SK-N-SH (cell line): ENCODE results near the gene PIEZO2. TPM values are rescaled to one million over a fixed set of nuclear protein-coding genes. Genes with fewer than 3 reads are reported as not detected.

Experiments used
- CTCF ChIA-PET: fragments of 300-600, 350-600 bp; formaldehyde crosslinking; extraction: SDS; loops from one replicate; lab custom pipeline; 2021; lab: Yijun Ruan, JAX
- POLR2A ChIA-PET: fragments of 350-600 bp; sonication (Branson Sonifier 250); formaldehyde crosslinking; extraction: SDS; loops from one replicate; lab custom pipeline; 2020; ENCODE audit warnings: antibody characterized with exemption, inconsistent platforms; lab: Yijun Ruan, JAX
- DNase-seq: peaks from one replicate; pipeline ENCODE4 v3.0.0; 2012
- H2AFZ ChIP-seq: fragments of 200-600 bp; sonication (generic); 2 replicates; pipeline ENCODE4 v1.8.1; 2016; ENCODE audit warnings: antibody characterized with exemption, mild to moderate bottlenecking, low read depth
- H3F3A ChIP-seq: fragments of 200-600 bp; sonication (generic); replicated peaks from 2 replicates; pipeline ENCODE3; 2016; ENCODE audit warnings: antibody characterized with exemption, mild to moderate bottlenecking; ENCODE audit not compliant: insufficient read depth
- H3K27ac ChIP-seq, 2 experiments: fragments of 200-500 bp in 1 of 2; fragments of 200-600 bp in 1 of 2; sonication (Bioruptor generic) in 1 of 2; sonication (generic), shearing (Covaris generic) in 1 of 2; 2 replicates each; pipeline versions ENCODE4 v1.5.1 to v1.6.1; 2014 to 2016; ENCODE audit warnings: low read depth in 2 of 2, inconsistent platforms in 1 of 2, low read length in 1 of 2, mild to moderate bottlenecking in 1 of 2, mixed read lengths in 1 of 2
- H3K27me3 ChIP-seq: fragments of 200-600 bp; sonication (generic), shearing (Covaris generic); 2 replicates; pipeline ENCODE4 v1.6.1; 2016; ENCODE audit warnings: mixed run types; ENCODE audit not compliant: insufficient read depth
- H3K36me3 ChIP-seq, 2 experiments: fragments of 200-500 bp in 1 of 2; fragments of 200-600 bp in 1 of 2; sonication (Bioruptor generic) in 1 of 2; sonication (generic) in 1 of 2; replicated peaks in 1 of 2; 2 replicates each; pipeline versions ENCODE3 to v1.5.1; 2014 to 2016; ENCODE audit warnings: low read length in 1 of 2, mild to moderate bottlenecking in 1 of 2; ENCODE audit not compliant: insufficient read depth in 2 of 2, control insufficient read depth in 1 of 2
- H3K4me1 ChIP-seq, 2 experiments: fragments of 200-500 bp in 1 of 2; fragments of 200-600 bp in 1 of 2; sonication (Bioruptor generic) in 1 of 2; sonication (generic), shearing (Covaris generic) in 1 of 2; 2 replicates each; pipeline versions ENCODE4 v1.5.1 to v1.6.1; 2014 to 2016; ENCODE audit warnings: low read depth in 1 of 2, low read length in 1 of 2, mixed run types in 1 of 2; ENCODE audit not compliant: insufficient read depth in 2 of 2, control insufficient read depth in 1 of 2
- H3K4me2 ChIP-seq: fragments of 200-600 bp; sonication (generic), shearing (Covaris generic); 2 replicates; pipeline ENCODE4 v1.6.1; 2017; ENCODE audit warnings: mixed run types
- H3K4me3 ChIP-seq, 2 experiments: fragments of 200-500 bp in 1 of 2; fragments of 200-600 bp in 1 of 2; sonication (Bioruptor generic) in 1 of 2; sonication (generic), shearing (Covaris generic) in 1 of 2; 2 replicates each; pipeline versions ENCODE4 v1.5.1 to v1.8.1; 2014 to 2016; ENCODE audit warnings: low read depth in 2 of 2, inconsistent platforms in 1 of 2, low read length in 1 of 2, mild to moderate bottlenecking in 1 of 2, mixed read lengths in 1 of 2, moderate library complexity in 1 of 2
- H3K79me2 ChIP-seq: fragments of 200-600 bp; sonication (generic); 2 replicates; pipeline ENCODE4 v1.8.1; 2017; ENCODE audit warnings: mild to moderate bottlenecking; ENCODE audit not compliant: insufficient read depth
- H3K9ac ChIP-seq: fragments of 200-600 bp; sonication (generic); 2 replicates; pipeline ENCODE4 v1.6.1; 2017; ENCODE audit warnings: mixed run types
- H3K9me2 ChIP-seq: fragments of 200-600 bp; sonication (generic); 2 replicates; pipeline ENCODE4 v1.6.1; 2017; ENCODE audit warnings: mixed run types
- H3K9me3 ChIP-seq: fragments of 200-600 bp; sonication (generic); 2 replicates; pipeline ENCODE4 v1.6.1; 2017; ENCODE audit warnings: mixed run types, mild to moderate bottlenecking, moderate library complexity
- H4K20me1 ChIP-seq: fragments of 200-600 bp; sonication (generic); 2 replicates; pipeline ENCODE4 v1.6.1; 2017; ENCODE audit warnings: mild to moderate bottlenecking, mixed run types; ENCODE audit not compliant: insufficient read depth
- ELF1 ChIP-seq: IDR thresholded peaks from 2 replicates; pipeline ENCODE4 v1.4.0; 2012
- FOSL2 ChIP-seq: IDR thresholded peaks from 2 replicates; pipeline ENCODE4 v1.4.0; 2012; ENCODE audit warnings: low read depth, mild to moderate bottlenecking, moderate library complexity, borderline replicate concordance
- FOXJ3 ChIP-seq: sonication (generic); formaldehyde crosslinking; IDR thresholded peaks from 2 replicates; pipeline ENCODE4 v1.5.1; 2020; ENCODE audit warnings: mild to moderate bottlenecking, missing genetic modification reagents
- FOXM1 ChIP-seq: IDR thresholded peaks from 2 replicates; pipeline ENCODE4 v1.4.0; 2012; ENCODE audit warnings: low read depth, mild to moderate bottlenecking
- GATA2 ChIP-seq: sonication (generic); formaldehyde crosslinking; IDR thresholded peaks from 2 replicates; pipeline ENCODE4 v1.5.0; 2020; ENCODE audit warnings: mild to moderate bottlenecking, missing genetic modification reagents
- IRF3 ChIP-seq: fragments of 150-350 bp; IDR thresholded peaks from 2 replicates; pipeline ENCODE4 v1.6.1; 2016; ENCODE audit warnings: mild to moderate bottlenecking, low read depth, low read length
- MXI1 ChIP-seq: IDR thresholded peaks from 2 replicates; pipeline ENCODE4 v1.6.1; 2012; ENCODE audit warnings: mild to moderate bottlenecking, low read depth, low read length, improper control_type of control experiment
- PBX3 ChIP-seq: IDR thresholded peaks from 2 replicates; pipeline ENCODE4; 2012
- POLR2AphosphoS5 ChIP-seq: IDR thresholded peaks from 2 replicates; pipeline ENCODE4 v1.6.1; 2012; ENCODE audit warnings: low read depth, low read length
- RXRA ChIP-seq: IDR thresholded peaks from 2 replicates; pipeline ENCODE4 v1.4.0; 2012; ENCODE audit warnings: low read depth, mild to moderate bottlenecking, borderline replicate concordance
- TEAD4 ChIP-seq: IDR thresholded peaks from 2 replicates; pipeline ENCODE4 v1.4.0; 2012; ENCODE audit warnings: mild to moderate bottlenecking, borderline replicate concordance; ENCODE audit not compliant: insufficient read depth
- YY1 ChIP-seq: IDR thresholded peaks from 2 replicates; pipeline ENCODE4 v1.4.0; 2012; ENCODE audit warnings: low read depth, mild to moderate bottlenecking
- WGBS: methylation state at CpG from one replicate; pipeline ENCODE4 v1.1.6; 2017; ENCODE audit warnings: low lambda C conversion rate; 5-methylcytosine and 5-hydroxymethylcytosine counted together
- polyA plus RNA-seq, 3 experiments: library from polyadenylated mRNA; depleted of rRNA; stranded (reverse); fragments of >200 nt; gene quantifications; 2 replicates each; pipeline ENCODE4 v1.2.3, GENCODE V29; 2012
- TF ChIP-seq, protein P1 (sequence below): IDR thresholded peaks from 2 replicates; pipeline ENCODE4 v1.4.0; 2012; ENCODE audit warnings: low read depth, borderline replicate concordance

Gene PIEZO2
- polyA plus RNA-seq, 1 of the 3 experiments (the other 2 are of a cell fraction): not detected

- Histone ChIP-seq H3F3A (no peaks in the 10 kb centered on the region), H3K4me1 (no peaks in the 10 kb centered on the region), H3K4me3 (no peak overlapping the region), H3K79me2 (no peaks in the 10 kb centered on the region), H3K4me2 (no peak overlapping the region), H3K9ac (no peak overlapping the region), H2AFZ (no peak overlapping the region), H3K27ac (no peak overlapping the region), H3K9me2 (no peaks in the 10 kb centered on the region), H4K20me1 (no peaks in the 10 kb centered on the region), H3K36me3 (no peaks in the 10 kb centered on the region)
- CTCF ChIA-PET: no interaction called here
- DNase-seq: no peak
- WGBS: 0% methylated on average over 6 of the region's 6 CpGs
- TF ChIP-seq TEAD4 (no peak), POLR2AphosphoS5 (no peak), FOXM1 (no peak), ELF1 (no peak), YY1 (no peak), MXI1 (no peak), FOSL2 (no peak), GATA2 (CRISPR knock-in tag) (no peak), PBX3 (no peak), IRF3 (no peak), RXRA (no peak), FOXJ3 (CRISPR knock-in tag) (no peak)
- TF ChIP-seq, protein P1, sequence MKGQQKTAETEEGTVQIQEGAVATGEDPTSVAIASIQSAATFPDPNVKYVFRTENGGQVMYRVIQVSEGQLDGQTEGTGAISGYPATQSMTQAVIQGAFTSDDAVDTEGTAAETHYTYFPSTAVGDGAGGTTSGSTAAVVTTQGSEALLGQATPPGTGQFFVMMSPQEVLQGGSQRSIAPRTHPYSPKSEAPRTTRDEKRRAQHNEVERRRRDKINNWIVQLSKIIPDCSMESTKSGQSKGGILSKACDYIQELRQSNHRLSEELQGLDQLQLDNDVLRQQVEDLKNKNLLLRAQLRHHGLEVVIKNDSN: no peak
- TF ChIP-seq, all 33 proteins: peak for 0
- POLR2A ChIA-PET: no interaction called here
- H3K9me3 ChIP-seq: no peaks in the 10 kb centered on the region
- peaks cover 17% of the 10 kb centered on the region for H3K27me3 ChIP-seq
Observed at GRCh38 chr18:10937743-10938640, 211.4 kb downstream of the PIEZO2 start.
